Activated CD8-positive, alpha-beta memory T cell treated with anti-CD3 and anti-CD28 coated beads, Interleukin-2, amount 50 U/mL, for 1 hour (primary cell): ENCODE measurements around the gene EIF3A.
"Not testable (repeated sequence)": the region's sequence is repeated elsewhere in the genome, so short reads cannot be mapped to it uniquely, and the experiment has no call there.

Experiments
- DNase-seq: peaks from one replicate; pipeline ENCODE4 v3.0.0-alpha.2; 2020; ENCODE audit errors: extremely low read depth

EIF3A gene

DNA sequence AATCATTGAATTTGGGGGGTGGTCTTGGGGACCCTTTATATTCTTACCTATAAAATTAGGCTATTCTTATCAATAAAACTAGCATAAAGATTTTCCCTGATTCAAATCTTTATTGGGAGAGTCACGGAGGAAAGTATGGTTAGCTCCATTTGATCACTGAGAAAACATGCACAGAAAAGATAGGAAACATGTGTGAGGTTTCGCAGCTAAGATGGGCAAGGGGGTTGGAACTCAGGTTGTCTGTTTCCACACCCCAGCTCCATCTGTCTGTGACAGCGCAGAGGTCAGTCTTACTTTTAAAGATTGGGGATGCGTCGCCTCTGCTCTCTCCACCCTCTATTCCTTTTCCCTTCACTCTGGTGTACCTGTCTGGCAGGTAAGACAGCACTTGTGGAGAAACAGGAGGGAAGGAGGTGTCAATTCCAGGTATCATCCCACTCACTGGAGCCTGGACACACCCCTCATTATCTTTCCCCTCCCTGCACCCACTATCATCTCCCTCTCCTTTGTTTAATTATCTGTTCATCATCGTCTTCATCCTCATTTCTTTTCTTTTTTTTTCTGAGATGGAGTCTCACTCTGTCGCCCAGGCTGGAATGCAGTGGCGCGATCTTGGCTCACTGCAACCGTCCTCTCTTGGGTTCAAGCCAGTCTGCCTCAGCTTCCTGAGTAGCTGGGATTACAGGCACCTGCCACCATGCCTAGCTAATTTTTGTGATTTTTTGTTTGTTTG is 20.9 kb upstream of the EIF3A start:
- DNase-seq: no peak

DNA sequence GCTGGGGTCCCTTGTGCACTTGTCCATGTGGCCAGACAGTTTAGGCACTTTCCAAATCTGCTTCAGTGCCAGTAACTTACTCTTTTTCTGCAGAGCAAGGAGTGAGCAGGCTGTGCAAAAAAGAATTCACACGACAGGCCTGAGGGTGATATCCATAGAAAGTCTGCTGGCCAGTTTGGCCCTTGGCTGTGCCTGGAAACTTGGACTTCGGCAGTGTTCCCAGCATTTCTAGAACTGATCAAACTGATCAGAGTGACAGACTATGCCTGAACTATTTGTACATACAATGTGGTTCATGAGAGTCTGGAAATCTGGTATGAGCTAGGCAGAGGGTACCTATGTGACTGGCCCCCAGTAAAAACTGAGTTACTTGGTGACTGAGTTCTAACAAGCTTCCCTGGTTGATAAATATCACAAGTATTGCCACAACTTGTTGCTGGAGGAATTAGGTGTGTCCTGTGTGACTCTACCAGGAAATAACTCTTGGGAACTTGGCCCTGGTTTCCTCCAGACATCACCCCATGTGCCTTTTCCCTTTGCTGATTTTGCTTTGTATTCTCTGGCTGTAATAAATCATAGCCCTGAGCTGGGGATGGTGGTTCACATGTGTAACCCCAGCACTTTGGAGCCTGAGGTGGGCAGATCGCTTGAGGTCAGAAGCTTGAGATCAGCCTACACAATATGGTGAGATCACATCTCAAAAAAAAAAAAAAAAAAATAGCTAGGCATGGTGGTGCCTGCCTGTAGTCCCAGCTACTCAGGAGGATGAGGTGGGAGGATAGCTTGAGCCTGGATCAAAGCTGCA is 20.0 kb upstream of the EIF3A start:
- DNase-seq: no peak

DNA sequence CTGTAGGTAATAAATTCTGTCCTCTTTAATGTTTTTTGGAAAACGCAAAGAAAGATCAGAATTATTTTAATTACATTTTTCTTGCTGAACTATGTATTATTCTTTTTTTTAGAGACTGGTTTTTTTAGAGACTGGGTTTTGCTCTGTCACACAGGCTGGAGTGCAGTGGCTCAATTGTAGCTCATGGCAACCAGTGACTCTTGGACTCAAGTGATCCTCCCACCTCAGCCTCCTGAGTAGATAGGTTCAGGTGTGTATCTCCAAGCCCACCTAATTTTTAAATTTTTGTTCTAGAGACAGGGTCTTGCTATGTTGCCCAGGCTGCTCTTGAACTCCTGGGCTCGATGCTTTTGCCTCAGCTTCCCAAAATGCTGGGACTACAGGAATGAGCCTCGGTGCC is 18.0 kb upstream of the EIF3A start:
- DNase-seq: no peak

DNA sequence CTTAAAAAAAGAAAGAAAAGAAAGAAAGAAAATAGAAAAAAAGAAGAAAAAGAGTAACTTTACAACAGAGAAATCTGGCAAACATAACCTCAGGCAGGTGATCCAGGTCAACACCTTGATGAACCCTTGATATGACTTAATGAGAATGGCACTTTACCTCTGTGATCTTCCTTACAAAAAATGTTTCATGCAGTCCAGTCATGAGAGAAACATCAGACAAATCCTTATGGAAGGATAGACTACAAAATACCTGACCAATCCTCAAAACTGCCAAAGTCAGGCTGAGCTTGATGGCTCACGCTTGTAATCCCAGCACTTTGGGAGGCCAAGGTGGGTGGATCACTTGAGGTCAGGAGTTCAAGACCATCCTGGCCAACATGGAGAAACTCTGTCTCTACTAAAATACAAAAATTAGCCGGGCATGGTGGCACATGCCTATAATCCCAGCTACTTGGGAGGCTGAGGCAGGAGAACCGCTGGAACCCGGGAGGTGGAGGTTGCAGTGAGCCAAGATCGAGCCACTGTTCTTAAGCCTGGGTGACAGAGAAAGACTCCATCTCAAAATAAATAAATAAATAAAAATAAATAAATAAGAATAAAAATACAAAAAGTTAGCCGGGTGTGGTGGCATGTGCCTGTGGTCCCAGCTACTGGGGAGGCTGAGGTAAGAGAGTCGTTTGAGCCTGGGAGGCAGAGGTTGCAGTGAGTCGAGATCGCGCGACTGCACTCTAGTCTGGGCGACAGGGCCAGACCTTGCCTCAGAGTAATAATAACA is 16.2 kb upstream of the EIF3A start:
- DNase-seq: not testable (repeated sequence)

DNA sequence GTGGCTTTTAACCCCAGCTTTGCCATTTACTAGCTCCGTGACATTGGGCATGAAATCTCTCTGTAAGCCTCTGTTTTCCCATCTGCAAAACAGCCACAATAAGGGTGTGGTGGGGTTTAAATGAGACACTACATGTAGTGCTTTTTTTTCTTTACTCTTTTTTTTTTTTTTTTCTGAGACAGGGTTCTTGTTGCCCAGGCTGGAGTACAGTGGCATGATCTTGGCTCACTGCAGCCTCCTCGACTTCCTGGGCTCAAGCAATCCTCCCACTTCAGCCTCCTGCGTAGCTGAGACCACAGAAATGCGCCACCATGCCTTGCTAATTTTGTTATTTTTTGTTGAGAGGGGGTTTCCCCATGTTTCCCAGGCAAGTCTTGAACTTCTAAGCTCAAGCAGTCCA is 15.0 kb upstream of the EIF3A start:
- DNase-seq: no peak

DNA sequence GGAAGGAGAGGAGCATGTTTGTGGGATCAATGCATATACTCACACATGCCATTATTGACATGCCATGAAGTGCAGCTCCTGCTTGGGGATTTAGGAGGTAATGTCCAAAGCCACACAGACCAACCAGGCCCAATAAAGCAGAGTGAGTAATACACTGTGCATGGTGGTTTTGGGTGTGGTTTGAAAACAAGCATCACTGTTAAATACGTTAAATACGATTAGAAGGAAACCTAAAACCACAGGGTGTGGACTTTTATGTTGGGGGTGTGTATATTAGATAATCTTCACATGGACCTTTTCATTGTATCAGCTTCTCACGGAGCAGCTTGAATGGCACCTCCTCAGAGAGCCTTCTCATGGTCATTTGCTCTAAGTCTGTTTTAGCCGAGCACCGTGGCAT is 10.4 kb upstream of the EIF3A start:
- DNase-seq: no peak

DNA sequence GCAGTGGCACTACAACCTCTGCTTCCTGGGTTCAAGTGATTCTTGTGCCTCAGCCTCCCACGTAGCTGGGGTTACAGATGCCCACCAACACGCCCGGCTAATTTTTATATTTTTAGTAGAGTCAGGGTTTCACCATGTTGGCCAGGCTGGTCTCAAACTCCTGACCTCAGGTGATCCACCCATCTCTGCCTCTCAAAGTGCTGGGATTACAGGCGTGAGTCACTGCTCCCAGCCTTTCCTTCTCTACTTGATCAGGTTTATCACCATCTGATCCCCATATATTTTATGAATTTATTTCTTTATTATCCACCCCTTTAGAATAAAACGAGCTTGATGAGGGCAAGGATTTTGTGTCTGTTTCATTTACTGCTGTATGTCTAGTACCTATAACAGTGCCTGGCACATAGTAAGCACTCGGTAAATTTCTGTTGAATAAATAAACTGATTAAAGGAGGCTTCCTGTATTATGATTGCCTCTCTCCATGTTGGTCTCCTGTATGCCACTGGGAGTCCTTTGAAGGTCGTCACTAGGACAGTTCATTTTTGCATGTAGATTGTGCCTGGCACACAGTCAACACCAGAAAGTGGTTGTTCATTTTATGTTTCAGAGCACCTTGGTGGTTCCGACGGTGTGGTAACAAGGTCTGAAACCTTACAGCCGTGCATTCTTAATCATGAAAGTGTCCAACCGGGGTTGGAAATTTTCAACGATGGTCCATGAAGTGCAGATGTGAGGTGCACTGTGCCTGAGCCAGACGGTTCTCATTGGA is 9.6 kb upstream of the EIF3A start:
- DNase-seq: no peak

DNA sequence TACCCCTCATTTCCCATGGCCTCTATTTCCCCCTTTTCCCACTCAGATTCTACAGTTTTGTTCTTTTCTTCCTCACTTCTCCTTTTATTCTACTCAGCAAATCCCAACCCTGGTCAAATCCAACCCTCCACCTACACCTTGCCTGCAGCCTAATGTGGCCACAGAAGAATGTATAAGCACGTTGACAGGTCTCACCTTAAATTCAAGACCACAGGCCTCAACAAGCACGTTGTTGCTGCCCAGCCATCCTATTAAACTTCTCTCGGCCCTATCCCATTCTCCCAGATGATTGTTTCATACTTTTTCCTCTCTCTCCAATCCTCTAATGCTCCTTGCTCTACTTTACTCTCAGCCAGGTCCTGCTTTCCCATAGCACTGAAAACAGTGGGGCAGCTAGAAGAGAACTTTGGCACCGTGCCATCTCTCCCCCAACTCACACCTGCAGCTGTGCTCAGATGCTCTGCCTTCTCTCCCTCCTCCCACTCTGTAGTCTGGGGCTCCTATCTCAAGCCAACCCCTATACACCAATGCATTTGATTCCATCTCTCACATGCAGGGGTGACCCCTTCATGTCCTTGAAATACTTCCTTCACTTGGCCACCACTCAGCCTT is 6.8 kb upstream of the EIF3A start:
- no peak for DNase-seq

DNA sequence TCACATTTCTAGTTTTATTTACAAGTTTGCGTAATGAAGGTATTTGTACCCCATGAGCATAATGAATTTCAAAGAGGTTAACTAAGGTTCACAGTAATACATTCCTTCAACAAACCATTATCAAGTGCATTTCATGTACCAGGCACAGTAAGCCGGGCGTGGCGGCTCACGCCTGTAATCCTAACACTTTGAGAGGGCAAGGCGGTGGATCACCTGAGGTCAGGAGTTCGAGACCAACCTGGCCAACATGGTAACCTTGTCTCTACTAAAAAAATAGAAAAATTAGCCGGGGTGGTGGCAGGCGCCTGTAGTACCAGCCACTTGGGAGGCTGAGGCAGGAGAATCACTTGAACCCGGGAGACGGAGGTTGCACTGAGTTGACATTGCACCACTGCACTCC is 4.3 kb upstream of the EIF3A start:
- no peak for DNase-seq

DNA sequence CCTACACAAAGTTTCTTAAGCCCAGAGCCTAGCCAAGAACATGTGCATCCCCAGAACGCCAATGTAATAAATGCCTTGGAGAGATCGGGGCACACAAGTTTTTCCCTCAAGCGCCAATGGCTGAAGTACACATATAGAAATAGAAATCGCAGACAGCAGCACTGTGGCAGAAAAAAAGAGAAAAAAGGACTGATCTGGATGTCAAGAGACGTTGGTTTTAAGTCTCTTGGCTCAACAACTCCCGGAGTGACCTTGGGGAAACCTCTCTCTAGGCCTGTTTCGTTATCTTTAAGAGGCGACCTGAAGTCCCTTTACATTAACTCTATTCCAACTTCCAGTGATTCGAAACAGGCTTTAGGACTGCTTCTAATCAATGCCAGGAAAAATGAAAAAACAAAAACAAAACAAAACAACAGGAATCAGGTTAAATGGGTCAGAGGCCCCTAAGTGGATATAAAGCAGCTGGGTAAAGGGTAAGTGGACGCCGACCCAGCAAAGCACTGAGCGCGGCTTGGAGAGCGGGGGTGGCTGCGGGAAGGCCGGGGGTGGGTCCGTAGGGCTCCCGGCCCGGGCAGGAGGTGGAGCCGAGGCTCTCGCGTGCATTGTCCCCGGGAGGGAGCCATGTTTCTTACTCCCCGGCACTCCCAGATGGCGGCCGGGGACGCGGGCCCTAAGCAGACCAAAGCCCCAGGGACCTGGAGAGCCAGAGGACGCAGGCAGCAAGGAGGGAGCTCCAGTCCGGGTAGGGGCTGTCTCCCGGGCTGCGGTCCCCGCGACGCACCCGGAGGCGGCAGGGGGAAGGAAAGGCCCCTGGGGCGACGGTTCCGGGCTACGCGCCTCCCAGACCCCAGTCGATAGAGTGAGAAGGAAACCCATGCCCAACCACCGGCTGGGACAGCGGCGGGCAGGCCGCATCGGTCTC is 757 bp downstream of the EIF3A start:
- DNase-seq: no peak

DNA sequence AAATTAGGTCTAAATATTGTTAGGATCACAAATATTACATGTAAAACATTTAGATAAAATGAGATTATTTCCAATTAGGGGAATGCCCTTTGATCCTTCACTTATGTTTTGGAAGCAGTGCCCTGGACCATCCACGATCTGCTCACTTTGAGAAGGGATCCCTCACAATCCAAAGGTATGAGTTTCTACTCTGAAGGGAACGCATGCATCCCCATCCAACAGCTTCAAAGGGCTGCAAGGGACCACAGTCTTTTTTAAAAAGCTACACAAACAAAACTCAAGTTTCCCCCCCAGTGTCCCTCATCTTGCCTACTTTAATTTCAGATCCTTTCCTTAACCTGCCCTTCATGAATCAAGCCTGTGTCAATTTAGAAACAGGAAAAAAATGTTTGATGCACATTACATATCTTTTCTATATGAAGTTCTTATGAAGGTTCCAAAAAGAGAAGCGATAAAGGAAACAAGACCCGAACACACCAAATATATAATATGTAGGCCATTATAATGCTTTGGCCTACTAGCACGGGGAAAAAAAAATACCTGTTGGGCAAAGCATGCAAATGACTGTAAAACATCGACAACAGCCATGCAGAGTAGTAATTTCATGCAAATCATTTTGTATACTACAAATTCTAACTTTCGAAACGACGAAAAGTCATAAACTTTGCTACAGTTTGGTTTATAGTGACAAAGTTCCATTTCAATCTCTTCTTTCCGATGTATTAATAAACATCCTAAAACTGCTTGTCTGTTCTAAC is 2.0 kb downstream of the EIF3A start:
- no peak for DNase-seq

DNA sequence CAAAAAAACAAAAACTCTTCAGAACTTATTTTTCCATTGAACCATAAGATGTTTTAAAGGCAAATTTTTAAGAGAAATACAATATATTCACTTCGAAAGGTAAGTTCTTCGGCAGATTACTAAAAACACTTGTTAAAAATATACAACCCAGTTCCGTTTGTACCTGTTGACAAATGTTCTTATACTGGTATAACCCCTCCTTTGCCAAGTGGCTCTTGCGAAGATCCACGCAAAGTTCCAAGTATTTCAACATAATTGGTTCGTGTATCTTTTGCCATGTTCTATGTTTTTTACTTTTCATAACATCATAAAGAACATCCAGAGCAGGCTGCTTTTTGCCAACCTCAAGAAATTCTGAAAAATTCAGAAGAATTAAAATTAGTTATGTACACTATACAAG is 7.0 kb downstream of the EIF3A start:
- no peak for DNase-seq

DNA sequence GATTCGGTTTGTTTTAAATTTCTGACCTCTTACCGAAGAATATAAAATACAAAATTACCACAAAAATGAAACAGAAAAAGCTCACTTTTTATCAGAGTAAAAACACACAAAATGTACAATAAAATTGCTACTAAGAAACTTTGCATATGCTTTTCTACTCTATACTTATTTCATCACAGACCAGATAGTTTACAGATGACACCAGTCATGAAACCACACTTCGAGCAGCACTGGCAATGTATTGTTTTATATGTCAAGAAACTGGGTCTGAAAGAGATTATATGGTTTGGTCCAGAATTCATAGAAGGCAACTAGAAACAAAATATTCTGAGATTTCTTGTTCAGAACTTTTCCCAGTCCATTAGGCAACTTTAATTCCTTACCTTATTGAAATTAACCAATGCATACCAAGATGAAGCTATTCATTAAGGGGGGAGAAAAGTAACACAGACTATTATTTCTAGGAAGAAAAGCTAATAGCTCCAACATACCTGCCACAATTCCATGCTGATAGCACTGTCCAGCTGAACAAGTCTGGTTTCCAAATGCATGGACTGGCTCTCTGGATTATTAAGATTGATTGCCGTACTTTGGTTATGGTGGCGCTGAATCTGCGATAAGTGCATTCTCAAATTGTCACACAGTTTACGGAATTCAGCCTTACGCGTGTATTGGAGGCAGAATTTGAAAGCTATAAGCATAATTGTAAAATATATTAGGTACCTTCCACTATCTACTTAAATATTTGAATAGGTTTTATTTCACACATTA is 10.0 kb downstream of the EIF3A start:
- no peak for DNase-seq

DNA sequence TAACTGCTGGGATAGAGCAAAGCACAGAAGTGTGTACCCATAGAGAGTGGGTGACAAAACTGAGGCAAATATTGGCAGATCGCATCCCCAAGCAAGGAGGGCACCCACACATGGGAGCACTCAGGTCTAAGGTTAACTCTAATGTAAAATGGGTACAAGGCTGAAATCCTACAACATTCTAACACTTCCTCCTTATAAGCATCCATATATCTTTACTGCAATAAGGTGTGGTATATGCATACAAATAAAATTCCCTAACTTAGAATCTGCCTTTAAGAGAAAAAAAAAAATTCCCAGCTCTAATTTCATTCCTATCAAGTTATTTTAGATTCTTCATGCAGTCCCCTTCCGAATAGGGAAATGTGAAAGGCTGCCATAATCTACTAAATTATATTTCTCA is 18.7 kb downstream of the EIF3A start:
- no peak for DNase-seq

DNA sequence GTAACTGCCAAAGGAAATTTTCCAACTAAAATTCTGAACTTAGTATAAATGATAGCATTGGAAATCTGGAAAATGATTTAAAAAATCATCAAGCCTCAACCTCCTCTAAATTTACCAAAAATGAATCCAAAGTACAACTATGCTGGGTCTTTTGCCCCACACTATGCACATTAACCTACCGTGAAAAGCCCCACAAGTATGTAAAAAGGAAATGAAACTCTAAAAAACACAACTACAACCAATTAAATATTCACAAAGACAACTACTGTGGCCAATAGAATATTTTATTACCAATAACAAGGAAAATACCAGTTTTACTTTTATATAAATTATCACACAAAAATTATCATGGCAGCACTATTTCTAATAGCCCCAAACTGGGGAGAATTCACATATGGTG is 19.3 kb downstream of the EIF3A start:
- DNase-seq: no peak

DNA sequence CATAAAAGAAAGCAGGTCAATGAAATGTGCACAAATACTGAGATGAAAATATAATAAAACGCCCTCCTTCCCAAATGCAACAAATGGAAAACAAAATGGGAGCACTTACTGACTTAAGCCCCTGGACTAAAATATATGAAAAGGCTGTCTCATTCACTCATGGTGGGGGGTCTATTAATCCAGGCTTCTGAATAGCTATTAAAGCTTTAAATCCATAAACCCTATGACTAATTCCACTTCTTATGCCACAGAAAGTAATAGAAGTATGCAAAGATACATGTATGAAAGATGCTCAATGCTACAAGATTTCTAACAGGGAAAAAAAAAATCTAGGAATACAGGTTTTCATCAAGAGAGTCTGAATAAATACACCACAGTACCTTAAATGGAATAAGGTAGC is 20.5 kb downstream of the EIF3A start:
- DNase-seq: no peak

DNA sequence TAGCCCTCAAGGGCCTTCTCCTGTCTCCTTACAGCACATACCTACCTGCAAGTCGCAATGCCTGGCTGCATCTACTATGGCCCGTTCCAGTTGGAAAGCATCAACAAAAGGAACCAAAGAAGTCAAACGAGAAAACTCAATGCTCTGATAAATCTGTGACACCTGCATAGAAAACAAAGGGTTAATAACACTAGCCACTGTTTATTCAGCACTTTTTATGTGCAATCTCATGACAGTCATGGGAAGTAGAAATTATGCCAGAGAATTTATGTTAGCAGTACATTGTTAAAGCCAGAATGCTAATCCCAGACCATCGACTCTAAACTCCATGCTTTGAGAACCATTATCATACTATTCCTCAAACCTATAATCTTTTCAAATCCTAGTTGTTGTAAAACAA is 21.1 kb downstream of the EIF3A start:
- no peak for DNase-seq

DNA sequence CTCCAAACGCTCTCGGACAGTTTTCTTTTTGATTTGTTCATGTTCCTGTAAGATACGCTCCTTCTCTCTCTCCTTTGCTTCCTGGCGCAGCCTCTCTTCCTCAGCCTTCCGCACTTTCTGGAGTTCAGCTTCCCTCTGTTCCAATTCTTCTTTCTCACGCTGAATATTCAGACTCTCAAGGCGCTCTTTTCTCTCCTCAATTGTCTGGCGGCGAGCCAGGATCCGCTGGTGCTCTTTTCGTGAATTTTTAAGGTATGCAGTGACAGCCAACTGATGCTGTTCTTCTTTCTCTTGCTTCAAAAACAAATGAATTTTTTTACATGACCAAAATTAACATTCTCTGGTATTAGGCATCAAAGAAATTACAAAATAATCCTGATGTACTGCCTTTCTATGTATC is 22.6 kb downstream of the EIF3A start:
- no peak for DNase-seq

DNA sequence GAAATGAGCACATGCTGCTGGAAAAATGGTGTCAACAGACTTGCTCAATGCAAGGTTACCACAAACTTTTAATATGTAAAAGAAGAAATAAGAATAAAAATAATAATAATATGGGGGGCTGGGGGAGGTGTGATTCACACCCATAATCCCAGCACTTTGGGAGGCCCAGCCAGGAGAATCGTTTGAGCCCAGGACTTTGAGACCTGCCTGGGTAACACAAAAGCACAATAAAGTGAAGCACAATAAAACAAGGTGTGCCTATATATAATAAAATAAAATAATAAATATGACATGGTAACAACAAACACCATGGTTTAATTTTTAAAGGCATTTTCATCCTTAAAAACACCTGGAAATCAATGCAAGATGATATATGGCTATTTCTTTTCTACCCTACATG is 25.1 kb downstream of the EIF3A start:
- DNase-seq: no peak
